Large intestine (tissue), 3 donors: ENCODE data around the gene TET2. TPM values are rescaled to one million over a fixed set of nuclear protein-coding genes. Genes with fewer than 3 reads are reported as not detected.

Source experiments
- DNase-seq, 2 donors: peaks; one replicate each; pipeline versions ENCODE4 v3.0.0 to v3.0.0-alpha.2; 2013
- H3K27ac ChIP-seq: one replicate; pipeline ENCODE4 v1.5.1; 2013; ENCODE audit warnings: low read length
- H3K27me3 ChIP-seq: 2 replicates; pipeline ENCODE4 v1.6.1; 2013; ENCODE audit warnings: low read length; ENCODE audit not compliant: control insufficient read depth, insufficient read depth
- H3K36me3 ChIP-seq: 2 replicates; pipeline ENCODE4 v1.6.1; 2013; ENCODE audit warnings: low read length; ENCODE audit not compliant: control insufficient read depth, insufficient read depth
- H3K4me1 ChIP-seq: one replicate; pipeline ENCODE4 v1.6.1; 2013; ENCODE audit warnings: low read length; ENCODE audit not compliant: control insufficient read depth, insufficient read depth
- H3K4me3 ChIP-seq: one replicate; pipeline ENCODE4 v1.5.1; 2013; ENCODE audit warnings: low read length
- H3K9me3 ChIP-seq: one replicate; pipeline ENCODE4 v1.6.1; 2013; ENCODE audit warnings: mild to moderate bottlenecking, low read depth, low read length, moderate library complexity; ENCODE audit not compliant: control insufficient read depth
- WGBS: methylation state at CpG from one replicate; pipeline ENCODE4 v1.1.5; 2013; ENCODE audit warnings: low lambda C conversion rate; ENCODE audit not compliant: insufficient coverage; 5-methylcytosine and 5-hydroxymethylcytosine counted together
- polyA plus RNA-seq: library from polyadenylated mRNA; unstranded; fragments of 120-200 nt; gene quantifications from one replicate; pipeline ENCODE4 v1.2.1, GENCODE V29; 2013

The TET2 gene
- polyA plus RNA-seq, 1 donor, result 18.7 TPM

- WGBS, result 96% methylated on average over 3 of the region's 3 CpGs
- H3K27ac ChIP-seq, result no peak overlapping the region
- H3K4me3 ChIP-seq, result no peak overlapping the region
- no peaks in the 10 kb centered on the region for H3K27me3 ChIP-seq
- DNase-seq, result no peak
- no peaks in the 10 kb centered on the region for H3K4me1 ChIP-seq
- peaks cover 38% of the 10 kb centered on the region for H3K36me3 ChIP-seq
- no peaks in the 10 kb centered on the region for H3K9me3 ChIP-seq
Observed at GRCh38 chr4:105267280-105267679, 120.6 kb downstream of the TET2 start.

GRCh38 chr4:105272002-105272401 lies 125.3 kb downstream of the TET2 start:
- WGBS, result no CpG with 5 or more reads among the region's 1 CpG
- H3K4me1 ChIP-seq, result no peaks in the 10 kb centered on the region
- no peak for DNase-seq
- H3K9me3 ChIP-seq, result no peaks in the 10 kb centered on the region
- H3K36me3 ChIP-seq, result peaks cover 60% of the 10 kb centered on the region
- no peak overlapping the region for H3K27ac ChIP-seq
- no peak overlapping the region for H3K4me3 ChIP-seq
- no peaks in the 10 kb centered on the region for H3K27me3 ChIP-seq

DNA sequence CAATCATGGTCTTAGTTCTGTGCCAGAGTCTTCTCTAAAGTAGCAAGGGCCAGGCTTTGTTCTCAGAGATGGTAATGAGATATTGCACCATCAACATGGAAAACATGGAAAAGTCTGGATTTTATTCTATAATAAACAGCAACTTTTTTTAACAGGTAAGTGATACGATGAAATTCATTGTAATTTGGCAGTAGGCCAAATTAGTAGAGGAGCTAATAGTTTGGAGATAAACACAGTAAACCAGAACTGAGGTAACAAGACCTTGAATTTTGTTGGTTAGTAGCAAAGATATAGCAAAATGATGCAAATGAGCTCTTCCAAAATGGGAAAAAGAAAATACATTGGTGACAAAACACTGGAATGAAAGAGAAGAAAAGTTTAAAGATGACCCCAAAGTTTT lies 126.6 kb downstream of the TET2 start:
- no peak overlapping the region for H3K27ac ChIP-seq
- peaks cover 60% of the 10 kb centered on the region for H3K36me3 ChIP-seq
- no peak overlapping the region for H3K4me3 ChIP-seq
- no CpG with 5 or more reads among the region's 1 CpG for WGBS
- no peak for DNase-seq
- no peaks in the 10 kb centered on the region for H3K27me3 ChIP-seq
- no peaks in the 10 kb centered on the region for H3K9me3 ChIP-seq
- H3K4me1 ChIP-seq, result no peaks in the 10 kb centered on the region

DNA sequence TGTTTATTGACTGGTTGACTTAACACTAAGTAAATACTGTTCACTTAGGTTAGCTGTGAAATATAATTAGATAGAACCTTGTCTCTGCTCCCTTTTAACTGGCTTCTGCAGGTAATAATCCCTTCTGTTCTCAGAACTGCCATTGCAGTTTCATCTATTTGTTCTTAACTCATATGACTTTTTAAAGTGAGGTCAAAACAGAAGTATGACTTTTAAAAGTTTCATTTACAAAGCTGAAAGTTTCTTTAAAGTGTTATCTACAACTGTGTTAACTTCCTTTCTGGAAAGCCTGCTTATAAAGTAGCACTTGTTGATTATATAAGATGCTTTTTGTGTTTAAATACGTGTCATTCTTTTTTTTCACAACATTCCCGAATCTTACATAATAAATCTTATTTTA lies 127.4 kb downstream of the TET2 start:
- Histone ChIP-seq H3K4me3 (no peak overlapping the region), H3K4me1 (no peaks in the 10 kb centered on the region), H3K27ac (no peak overlapping the region), H3K9me3 (no peaks in the 10 kb centered on the region), H3K27me3 (no peaks in the 10 kb centered on the region), H3K36me3 (peaks cover 57% of the 10 kb centered on the region)
- DNase-seq, result no peak
- WGBS, result 80% methylated on average over 2 of the region's 2 CpGs

GRCh38 chr4:105274504-105274903 lies 127.8 kb downstream of the TET2 start:
- Histone ChIP-seq H3K27ac (no peak overlapping the region), H3K4me3 (no peak overlapping the region), H3K9me3 (no peaks in the 10 kb centered on the region), H3K27me3 (no peaks in the 10 kb centered on the region), H3K4me1 (no peaks in the 10 kb centered on the region), H3K36me3 (peaks cover 55% of the 10 kb centered on the region)
- no peak for DNase-seq
- 100% methylated on average over 1 of the region's 1 CpG for WGBS

- Histone ChIP-seq H3K4me3 (no peak overlapping the region), H3K27me3 (no peaks in the 10 kb centered on the region), H3K4me1 (no peaks in the 10 kb centered on the region), H3K27ac (no peak overlapping the region), H3K9me3 (no peaks in the 10 kb centered on the region), H3K36me3 (peaks cover 40% of the 10 kb centered on the region)
- WGBS, result no CpG with 5 or more reads among the region's 9 CpGs
- DNase-seq, result no peak
Observed at GRCh38 chr4:105276361-105277104, 129.9 kb downstream of the TET2 start.

DNA sequence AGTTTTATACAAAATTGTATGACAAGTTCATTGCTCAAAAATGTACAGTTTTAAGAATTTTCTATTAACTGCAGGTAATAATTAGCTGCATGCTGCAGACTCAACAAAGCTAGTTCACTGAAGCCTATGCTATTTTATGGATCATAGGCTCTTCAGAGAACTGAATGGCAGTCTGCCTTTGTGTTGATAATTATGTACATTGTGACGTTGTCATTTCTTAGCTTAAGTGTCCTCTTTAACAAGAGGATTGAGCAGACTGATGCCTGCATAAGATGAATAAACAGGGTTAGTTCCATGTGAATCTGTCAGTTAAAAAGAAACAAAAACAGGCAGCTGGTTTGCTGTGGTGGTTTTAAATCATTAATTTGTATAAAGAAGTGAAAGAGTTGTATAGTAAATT lies 131.0 kb downstream of the TET2 start:
- Histone ChIP-seq H3K36me3 (peaks cover 31% of the 10 kb centered on the region), H3K4me1 (no peaks in the 10 kb centered on the region), H3K27ac (no peak overlapping the region), H3K4me3 (no peak overlapping the region), H3K27me3 (no peaks in the 10 kb centered on the region), H3K9me3 (no peaks in the 10 kb centered on the region)
- DNase-seq, result no peak
- no CpG with 5 or more reads among the region's 1 CpG for WGBS

DNA sequence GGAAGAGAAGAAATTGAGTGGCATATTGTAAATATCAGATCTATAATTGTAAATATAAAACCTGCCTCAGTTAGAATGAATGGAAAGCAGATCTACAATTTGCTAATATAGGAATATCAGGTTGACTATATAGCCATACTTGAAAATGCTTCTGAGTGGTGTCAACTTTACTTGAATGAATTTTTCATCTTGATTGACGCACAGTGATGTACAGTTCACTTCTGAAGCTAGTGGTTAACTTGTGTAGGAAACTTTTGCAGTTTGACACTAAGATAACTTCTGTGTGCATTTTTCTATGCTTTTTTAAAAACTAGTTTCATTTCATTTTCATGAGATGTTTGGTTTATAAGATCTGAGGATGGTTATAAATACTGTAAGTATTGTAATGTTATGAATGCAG lies 132.6 kb downstream of the TET2 start:
- Histone ChIP-seq H3K36me3 (peaks cover 24% of the 10 kb centered on the region), H3K9me3 (no peaks in the 10 kb centered on the region), H3K4me3 (no peak overlapping the region), H3K4me1 (no peaks in the 10 kb centered on the region), H3K27me3 (no peaks in the 10 kb centered on the region), H3K27ac (no peak overlapping the region)
- 100% methylated on average over 1 of the region's 1 CpG for WGBS
- no peak for DNase-seq

GRCh38 chr4:105280338-105281123 lies 133.9 kb downstream of the TET2 start:
- Histone ChIP-seq H3K27ac (no peak overlapping the region), H3K4me3 (no peak overlapping the region), H3K27me3 (no peaks in the 10 kb centered on the region), H3K9me3 (no peaks in the 10 kb centered on the region), H3K4me1 (no peaks in the 10 kb centered on the region), H3K36me3 (peaks cover 12% of the 10 kb centered on the region)
- no CpG with 5 or more reads among the region's 1 CpG for whole genome bisulfite sequencing
- DNase-seq, result no peak

- H3K9me3 ChIP-seq, result no peaks in the 10 kb centered on the region
- 80% methylated on average over 1 of the region's 5 CpGs for WGBS
- no peaks in the 10 kb centered on the region for H3K27me3 ChIP-seq
- DNase-seq, result no peak
- H3K36me3 ChIP-seq, result peaks cover 7% of the 10 kb centered on the region
- no peak overlapping the region for H3K27ac ChIP-seq
- no peak overlapping the region for H3K4me3 ChIP-seq
- no peaks in the 10 kb centered on the region for H3K4me1 ChIP-seq
Observed at GRCh38 chr4:105281124-105281415, 134.4 kb downstream of the TET2 start.

- no peak for DNase-seq
- no peaks in the 10 kb centered on the region for H3K27me3 ChIP-seq
- no peaks in the 10 kb centered on the region for H3K36me3 ChIP-seq
- no peak overlapping the region for H3K27ac ChIP-seq
- WGBS, result 100% methylated on average over 1 of the region's 3 CpGs
- no peaks in the 10 kb centered on the region for H3K4me1 ChIP-seq
- H3K4me3 ChIP-seq, result no peak overlapping the region
- no peaks in the 10 kb centered on the region for H3K9me3 ChIP-seq
Observed at GRCh38 chr4:105282489-105282888, 135.8 kb downstream of the TET2 start.
